IMR-90 (cell line): Measurements from ENCODE around the gene PSEN2. TPM values are rescaled to one million over a fixed set of nuclear protein-coding genes. Genes with fewer than 3 reads are reported as not detected.

Experiments used
- ATAC-seq: fragments of 200-7000 bp; cut with Tn5 transposase; 2 replicates; pipeline ENCODE4 v1.9.1; 2020; ENCODE audit warnings: low read depth, mild to moderate bottlenecking, moderate library complexity
- BruUV-seq: library from RNA; stranded (reverse); fragments of 400-500 nt; replicated peaks from 2 replicates; lab custom pipeline; 2021; lab: Mats Ljungman, UMichigan
- CTCF ChIA-PET: fragments of 300-600 bp; formaldehyde crosslinking; extraction: SDS; loops from one replicate; lab custom pipeline; 2021; ENCODE audit warnings: antibody characterized with exemption; lab: Yijun Ruan, JAX
- POLR2A ChIA-PET: fragments of 300-600 bp; sonication (Branson Sonifier 250); formaldehyde crosslinking; loops from one replicate; lab custom pipeline; 2022; ENCODE audit warnings: antibody characterized with exemption; ENCODE audit not compliant: unreplicated experiment; lab: Charles Lee
- DNase-seq: peaks from one replicate; pipeline ENCODE4 v3.0.0; 2013
- H2AFZ ChIP-seq: replicated peaks from 2 replicates; pipeline ENCODE3; 2013; ENCODE audit warnings: low read length, mild to moderate bottlenecking; ENCODE audit not compliant: poor library complexity
- H2AK5ac ChIP-seq: 2 replicates; pipeline ENCODE4 v1.6.1; 2013; ENCODE audit warnings: low read depth, low read length, inconsistent platforms
- H2AK9ac ChIP-seq: replicated peaks from 2 replicates; pipeline ENCODE3; 2013; ENCODE audit warnings: mild to moderate bottlenecking, low read depth, low read length, moderate library complexity; ENCODE audit not compliant: poor library complexity
- H2BK120ac ChIP-seq: 2 replicates; pipeline ENCODE4 v1.6.1; 2013; ENCODE audit warnings: low read depth, low read length, inconsistent platforms
- H2BK15ac ChIP-seq: 3 replicates; pipeline ENCODE4 v1.6.1; 2013; ENCODE audit warnings: low read depth, low read length, inconsistent platforms
- H2BK20ac ChIP-seq: 2 replicates; pipeline ENCODE4 v1.6.1; 2013; ENCODE audit warnings: low read depth, mild to moderate bottlenecking, inconsistent platforms, low read length, moderate library complexity
- H2BK5ac ChIP-seq: 2 replicates; pipeline ENCODE4 v1.6.1; 2013; ENCODE audit warnings: mild to moderate bottlenecking, low read depth, low read length, inconsistent platforms; ENCODE audit not compliant: poor library complexity, severe bottlenecking
- H3K14ac ChIP-seq: replicated peaks from 2 replicates; pipeline ENCODE4 v1.6.1; 2013; ENCODE audit warnings: low read depth, low read length, inconsistent platforms
- H3K18ac ChIP-seq: 2 replicates; pipeline ENCODE4 v1.6.1; 2013; ENCODE audit warnings: low read depth, low read length, control low read depth
- H3K23ac ChIP-seq: 2 replicates; pipeline ENCODE4 v1.6.1; 2013; ENCODE audit warnings: low read depth, low read length, inconsistent platforms
- H3K27ac ChIP-seq: 2 replicates; pipeline ENCODE4 v1.5.1; 2013; ENCODE audit warnings: mild to moderate bottlenecking, control low read depth, low read length; ENCODE audit not compliant: insufficient read depth
- H3K27me3 ChIP-seq: 2 replicates; pipeline ENCODE4 v1.6.1; 2013; ENCODE audit warnings: low read length; ENCODE audit not compliant: control insufficient read depth, insufficient read depth
- H3K36me3 ChIP-seq: 2 replicates; pipeline ENCODE4 v1.6.1; 2013; ENCODE audit warnings: low read length, mixed read lengths; ENCODE audit not compliant: control insufficient read depth, insufficient read depth
- H3K4ac ChIP-seq: 2 replicates; pipeline ENCODE4 v1.6.1; 2013; ENCODE audit warnings: low read depth, low read length, inconsistent platforms
- H3K4me1 ChIP-seq: 2 replicates; pipeline ENCODE4 v1.6.1; 2013; ENCODE audit warnings: low read length, mixed read lengths; ENCODE audit not compliant: control insufficient read depth, insufficient read depth
- H3K4me2 ChIP-seq: 2 replicates; pipeline ENCODE4 v1.6.1; 2013; ENCODE audit warnings: low read depth, mild to moderate bottlenecking, control low read depth, low read length, moderate library complexity
- H3K4me3 ChIP-seq: 2 replicates; pipeline ENCODE4 v1.5.1; 2013; ENCODE audit warnings: low read depth, mild to moderate bottlenecking, control low read depth, low read length, moderate library complexity; ENCODE audit not compliant: insufficient read depth
- H3K56ac ChIP-seq: 2 replicates; pipeline ENCODE4 v1.6.1; 2013; ENCODE audit warnings: low read length, inconsistent platforms; ENCODE audit not compliant: insufficient read depth; ENCODE audit errors: extremely low read depth
- H3K79me1 ChIP-seq, 2 experiments: 2 replicates each; pipeline ENCODE4 v1.6.1; 2013; ENCODE audit warnings: low read length in 2 of 2, inconsistent platforms in 1 of 2, low read depth in 1 of 2
- H3K9ac ChIP-seq: 2 replicates; pipeline ENCODE4 v1.6.1; 2013; ENCODE audit warnings: low read depth, low read length, control low read depth
- H3K9me1 ChIP-seq: 2 replicates; pipeline ENCODE4 v1.6.1; 2013; ENCODE audit warnings: low read length, inconsistent platforms; ENCODE audit not compliant: insufficient read depth
- H3K9me3 ChIP-seq: 2 replicates; pipeline ENCODE4 v1.6.1; 2013; ENCODE audit warnings: low read length; ENCODE audit not compliant: control insufficient read depth, insufficient read depth
- H4K20me1 ChIP-seq: 2 replicates; pipeline ENCODE4 v1.6.1; 2013; ENCODE audit warnings: low read length, inconsistent platforms; ENCODE audit not compliant: insufficient read depth
- H4K5ac ChIP-seq: 2 replicates; pipeline ENCODE4 v1.6.1; 2013; ENCODE audit warnings: mild to moderate bottlenecking, low read depth, low read length, control low read depth
- H4K8ac ChIP-seq, 2 experiments: 2 replicates each; pipeline ENCODE4 v1.6.1; 2013; ENCODE audit warnings: low read depth in 2 of 2, low read length in 2 of 2, control low read depth in 1 of 2, inconsistent platforms in 1 of 2
- H4K91ac ChIP-seq: 2 replicates; pipeline ENCODE4 v1.6.1; 2013; ENCODE audit warnings: low read depth, low read length, inconsistent platforms; ENCODE audit not compliant: insufficient read depth
- BHLHE40 ChIP-seq: fragments of 150-350 bp; IDR thresholded peaks from 2 replicates; pipeline ENCODE4 v1.6.1; 2016; ENCODE audit warnings: mild to moderate bottlenecking, low read depth, low read length
- CEBPB ChIP-seq: IDR thresholded peaks from 2 replicates; pipeline ENCODE4 v1.6.1; 2012; ENCODE audit warnings: low read depth, low read length, improper control_type of control experiment
- CHD1 ChIP-seq: IDR thresholded peaks from 2 replicates; pipeline ENCODE4 v1.6.1; 2012; ENCODE audit warnings: low read depth, low read length, improper control_type of control experiment
- FOS ChIP-seq: fragments of 150-350 bp; IDR thresholded peaks from 2 replicates; pipeline ENCODE4 v1.6.1; 2016; ENCODE audit warnings: low read depth, low read length
- MAZ ChIP-seq: IDR thresholded peaks from 2 replicates; pipeline ENCODE4 v1.6.1; 2012; ENCODE audit warnings: low read depth, mild to moderate bottlenecking, low read length, improper control_type of control experiment, moderate library complexity, borderline replicate concordance
- MXI1 ChIP-seq: IDR thresholded peaks from 2 replicates; pipeline ENCODE4 v1.6.1; 2012; ENCODE audit warnings: low read depth, mild to moderate bottlenecking, low read length, moderate library complexity, borderline replicate concordance
- NFE2L2 ChIP-seq: fragments of 150-350 bp; IDR thresholded peaks from 2 replicates; pipeline ENCODE4 v1.6.1; 2016; ENCODE audit warnings: low read depth, mild to moderate bottlenecking, low read length
- POLR2A ChIP-seq: IDR thresholded peaks from 2 replicates; pipeline ENCODE4 v1.6.1; 2012; ENCODE audit warnings: mild to moderate bottlenecking, low read depth, low read length
- SMC3 ChIP-seq: fragments of 150-350 bp; IDR thresholded peaks from 2 replicates; pipeline ENCODE4 v1.6.1; 2016; ENCODE audit warnings: low read depth, mild to moderate bottlenecking, antibody characterized with exemption, low read length, moderate library complexity
- WGBS, 2 experiments: methylation state at CpG; one replicate each; pipeline versions ENCODE4 v1.1.5 to v1.1.7; 2013; ENCODE audit warnings: missing lambda C conversion rate in 2 of 2; ENCODE audit not compliant: insufficient read length in 1 of 2; ENCODE audit errors: extremely low coverage in 2 of 2; 5-methylcytosine and 5-hydroxymethylcytosine counted together
- dilution Hi-C: fragments of 300-500 bp; cut with HindIII; formaldehyde crosslinking; loops from one replicate; pipeline ENCODE4 v1.14.3; 2018; ENCODE audit warnings: low sequenced_read_pairs; ENCODE audit not compliant: unreplicated experiment
- in situ Hi-C: fragments of 300-500 bp; cut with MboI; formaldehyde crosslinking; loops from 3 replicates; pipeline ENCODE4 v1.14.3; 2019; ENCODE audit warnings: low sequenced_read_pairs, inconsistent platforms, mixed read lengths
- intact Hi-C: fragments of 100-400 bp; cut with micrococcal nuclease; formaldehyde crosslinking; loops from 2 replicates; pipeline ENCODE4 v1.10.0; 2022
- polyA plus RNA-seq, 3 experiments: library from polyadenylated mRNA; depleted of rRNA; stranded (reverse); fragments of >200 nt; gene quantifications; 2 replicates each; pipeline ENCODE4 v1.2.3, GENCODE V29; 2012; ENCODE audit warnings: low replicate concordance in 1 of 3
- total RNA-seq: library from RNA; depleted of rRNA; stranded (reverse); fragments of >200 nt; gene quantifications from 2 replicates; pipeline ENCODE4 v1.2.3, GENCODE V29; 2012
- TF ChIP-seq, protein P1 (sequence below): fragments of 150-350 bp; IDR thresholded peaks from 2 replicates; pipeline ENCODE4 v1.6.1; 2017; ENCODE audit warnings: mild to moderate bottlenecking, antibody characterized with exemption, low read length, low read depth
- TF ChIP-seq, protein P2 (sequence below): fragments of 150-350 bp; IDR thresholded peaks from 2 replicates; pipeline ENCODE4 v1.6.1; 2016; ENCODE audit warnings: low read depth, mild to moderate bottlenecking, low read length, moderate library complexity, borderline replicate concordance
- TF ChIP-seq, protein P3 (sequence below): conservative IDR thresholded peaks from 2 replicates; pipeline ENCODE4 v1.5.1; 2012; ENCODE audit warnings: mild to moderate bottlenecking, low read depth, low read length, improper control_type of control experiment

Gene PSEN2
- total and polyA plus RNA-seq, 2 of the 4 experiments (the other 2 are of a cell fraction), result 15.0 to 24.4 TPM

DNA sequence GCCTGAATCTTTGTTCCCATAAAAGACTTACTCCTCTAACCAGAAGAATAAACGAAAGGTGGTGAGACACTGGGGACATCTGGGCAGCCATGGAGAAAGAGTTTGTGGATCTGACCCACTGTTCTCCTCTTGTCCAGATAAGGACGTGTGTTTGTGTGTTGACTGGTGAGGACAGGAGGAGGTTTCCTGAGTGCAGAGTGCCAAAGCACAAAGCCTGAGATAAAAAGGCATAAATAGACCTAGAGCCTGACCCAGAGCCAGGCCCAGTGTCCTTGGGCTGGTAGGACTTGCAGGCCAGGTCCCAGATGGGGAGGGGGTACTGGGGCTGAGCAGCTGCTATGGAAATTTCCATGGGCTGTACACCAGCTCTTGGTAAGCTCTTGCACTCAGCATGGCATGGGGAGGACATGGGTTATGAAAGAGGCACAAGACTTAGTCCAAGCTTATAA lies 50.1 kb downstream of the PSEN2 start:
- no peaks in the 10 kb centered on the region for H3K27me3 ChIP-seq
- CTCF ChIA-PET, result no interaction called here
- H4K91ac ChIP-seq, result no peak overlapping the region
- no peak overlapping the region for H3K18ac ChIP-seq
- H2AFZ ChIP-seq, result no peak overlapping the region
- intact Hi-C loops, result no loop called here
- no peak overlapping the region for H2AK9ac ChIP-seq
- in situ Hi-C loops, result no loop called here
- no peak overlapping the region for H3K27ac ChIP-seq
- no peaks in the 10 kb centered on the region for H3K4me1 ChIP-seq
- no peak overlapping the region for H2BK20ac ChIP-seq
- dilution Hi-C loops, result no loop called here
- H4K8ac ChIP-seq, result no peak overlapping the region
- H4K20me1 ChIP-seq, result no peaks in the 10 kb centered on the region
- H3K4ac ChIP-seq, result no peak overlapping the region
- no peak overlapping the region for H3K9ac ChIP-seq
- no peak overlapping the region for H2BK5ac ChIP-seq
- no peak overlapping the region for H4K5ac ChIP-seq
- H2BK15ac ChIP-seq, result no peak overlapping the region
- H3K4me2 ChIP-seq, result no peak overlapping the region
- TF ChIP-seq CEBPB (no peak), NFE2L2 (no peak), CHD1 (no peak), MAZ (no peak), FOS (no peak), SMC3 (no peak), POLR2A (no peak), MXI1 (no peak), BHLHE40 (no peak)
- TF ChIP-seq, protein P1, sequence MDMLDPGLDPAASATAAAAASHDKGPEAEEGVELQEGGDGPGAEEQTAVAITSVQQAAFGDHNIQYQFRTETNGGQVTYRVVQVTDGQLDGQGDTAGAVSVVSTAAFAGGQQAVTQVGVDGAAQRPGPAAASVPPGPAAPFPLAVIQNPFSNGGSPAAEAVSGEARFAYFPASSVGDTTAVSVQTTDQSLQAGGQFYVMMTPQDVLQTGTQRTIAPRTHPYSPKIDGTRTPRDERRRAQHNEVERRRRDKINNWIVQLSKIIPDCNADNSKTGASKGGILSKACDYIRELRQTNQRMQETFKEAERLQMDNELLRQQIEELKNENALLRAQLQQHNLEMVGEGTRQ, result no peak
- TF ChIP-seq, protein P2, sequence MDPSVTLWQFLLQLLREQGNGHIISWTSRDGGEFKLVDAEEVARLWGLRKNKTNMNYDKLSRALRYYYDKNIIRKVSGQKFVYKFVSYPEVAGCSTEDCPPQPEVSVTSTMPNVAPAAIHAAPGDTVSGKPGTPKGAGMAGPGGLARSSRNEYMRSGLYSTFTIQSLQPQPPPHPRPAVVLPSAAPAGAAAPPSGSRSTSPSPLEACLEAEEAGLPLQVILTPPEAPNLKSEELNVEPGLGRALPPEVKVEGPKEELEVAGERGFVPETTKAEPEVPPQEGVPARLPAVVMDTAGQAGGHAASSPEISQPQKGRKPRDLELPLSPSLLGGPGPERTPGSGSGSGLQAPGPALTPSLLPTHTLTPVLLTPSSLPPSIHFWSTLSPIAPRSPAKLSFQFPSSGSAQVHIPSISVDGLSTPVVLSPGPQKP, result no peak
- TF ChIP-seq, protein P3, sequence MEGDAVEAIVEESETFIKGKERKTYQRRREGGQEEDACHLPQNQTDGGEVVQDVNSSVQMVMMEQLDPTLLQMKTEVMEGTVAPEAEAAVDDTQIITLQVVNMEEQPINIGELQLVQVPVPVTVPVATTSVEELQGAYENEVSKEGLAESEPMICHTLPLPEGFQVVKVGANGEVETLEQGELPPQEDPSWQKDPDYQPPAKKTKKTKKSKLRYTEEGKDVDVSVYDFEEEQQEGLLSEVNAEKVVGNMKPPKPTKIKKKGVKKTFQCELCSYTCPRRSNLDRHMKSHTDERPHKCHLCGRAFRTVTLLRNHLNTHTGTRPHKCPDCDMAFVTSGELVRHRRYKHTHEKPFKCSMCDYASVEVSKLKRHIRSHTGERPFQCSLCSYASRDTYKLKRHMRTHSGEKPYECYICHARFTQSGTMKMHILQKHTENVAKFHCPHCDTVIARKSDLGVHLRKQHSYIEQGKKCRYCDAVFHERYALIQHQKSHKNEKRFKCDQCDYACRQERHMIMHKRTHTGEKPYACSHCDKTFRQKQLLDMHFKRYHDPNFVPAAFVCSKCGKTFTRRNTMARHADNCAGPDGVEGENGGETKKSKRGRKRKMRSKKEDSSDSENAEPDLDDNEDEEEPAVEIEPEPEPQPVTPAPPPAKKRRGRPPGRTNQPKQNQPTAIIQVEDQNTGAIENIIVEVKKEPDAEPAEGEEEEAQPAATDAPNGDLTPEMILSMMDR, result no peak
- H2AK5ac ChIP-seq, result no peak overlapping the region
- no peak overlapping the region for H2BK120ac ChIP-seq
- ATAC-seq (no peak), DNase-seq (no peak)
- no TSS peak for BruUV-seq
- H3K23ac ChIP-seq, result no peak overlapping the region
- no peaks in the 10 kb centered on the region for H3K9me1 ChIP-seq
- H3K56ac ChIP-seq, result no peak overlapping the region
- H3K9me3 ChIP-seq, result no peaks in the 10 kb centered on the region
- H3K79me1 ChIP-seq, result no peaks in the 10 kb centered on the region
- POLR2A ChIA-PET, result no interaction called here
- H3K14ac ChIP-seq, result no peak overlapping the region
- H3K4me3 ChIP-seq, result no peak overlapping the region
- H3K36me3 ChIP-seq, result no peaks in the 10 kb centered on the region
- WGBS, 2 experiments, result no CpG with 5 or more reads among the region's 2 CpGs
